A204.1 (cell line): Measurements from ENCODE around the gene TUBA3E.
"Not testable (repeated sequence)": the region's sequence is repeated elsewhere in the genome, so short reads cannot be mapped to it uniquely, and the experiment has no call there.

Source experiments
- FAIRE-seq: peaks from 2 replicates; lab custom pipeline; 2012; peaks lifted over from hg19 to GRCh38; lab: Jason Lieb, UNC

TUBA3E gene

GRCh38 chr2:130190237-130190636 lies 8.0 kb downstream of the TUBA3E start:
- no peak for FAIRE-seq

- FAIRE-seq: not testable (repeated sequence)
Measured at GRCh38 chr2:130188958-130189357, 9.3 kb downstream of the TUBA3E start.

- FAIRE-seq: not testable (repeated sequence)
Measured at GRCh38 chr2:130187859-130188792, 10.1 kb downstream of the TUBA3E start.

GRCh38 chr2:130187268-130187667 lies 11.0 kb downstream of the TUBA3E start:
- no peak for FAIRE-seq

- FAIRE-seq: no peak
Measured at GRCh38 chr2:130186391-130186790, 11.8 kb downstream of the TUBA3E start.

GRCh38 chr2:130185896-130186295 lies 12.3 kb downstream of the TUBA3E start:
- no peak for FAIRE-seq

- FAIRE-seq: no peak
Measured at GRCh38 chr2:130185436-130185835, 12.8 kb downstream of the TUBA3E start.

- FAIRE-seq: no peak
Measured at GRCh38 chr2:130183512-130184373, 14.5 kb downstream of the TUBA3E start.

GRCh38 chr2:130182826-130183511 lies 15.3 kb downstream of the TUBA3E start:
- not testable (repeated sequence) for FAIRE-seq

GRCh38 chr2:130181880-130182682 lies 16.2 kb downstream of the TUBA3E start, which contains the start of gene MZT2B:
TSS of gene MZT2B (plus strand) at chr2:130182262. CDS start at chr2:130182283, 21 bp downstream.
- FAIRE-seq: not testable (repeated sequence)

GRCh38 chr2:130181325-130181879 lies 16.8 kb downstream of the TUBA3E start, which contains the start of gene SMPD4:
TSS of gene SMPD4 (minus strand) at chr2:130181602. CDS start at chr2:130176592, 5,010 bp downstream.
- FAIRE-seq: peak; percentile 88

GRCh38 chr2:130180404-130181324 lies 17.6 kb downstream of the TUBA3E start:
- FAIRE-seq: not testable (repeated sequence)

- not testable (repeated sequence) for FAIRE-seq
Measured at GRCh38 chr2:130174866-130175265, 23.4 kb downstream of the TUBA3E start.

GRCh38 chr2:130169896-130170295 lies 28.3 kb downstream of the TUBA3E start:
- FAIRE-seq: no peak

GRCh38 chr2:130169163-130169562 lies 29.1 kb downstream of the TUBA3E start:
- not testable (repeated sequence) for FAIRE-seq

GRCh38 chr2:130166611-130167010 lies 31.6 kb downstream of the TUBA3E start:
- not testable (repeated sequence) for FAIRE-seq

GRCh38 chr2:130165293-130166016 lies 32.8 kb downstream of the TUBA3E start:
- no peak for FAIRE-seq

GRCh38 chr2:130162968-130163367 lies 35.3 kb downstream of the TUBA3E start:
- no peak for FAIRE-seq

- FAIRE-seq: not testable (repeated sequence)
Measured at GRCh38 chr2:130162486-130162885, 35.8 kb downstream of the TUBA3E start.
